Inferior parietal cortex (tissue), 1 donor: ENCODE data around the gene CD79B.
"Not testable (repeated sequence)": the region's sequence is repeated elsewhere in the genome, so short reads cannot be mapped to it uniquely, and the experiment has no call there.

Experiments used
- DNase-seq: peaks from one replicate; pipeline ENCODE4 v3.0.0-alpha.2; 2016; ENCODE audit errors: extremely low spot score

The CD79B gene

DNA sequence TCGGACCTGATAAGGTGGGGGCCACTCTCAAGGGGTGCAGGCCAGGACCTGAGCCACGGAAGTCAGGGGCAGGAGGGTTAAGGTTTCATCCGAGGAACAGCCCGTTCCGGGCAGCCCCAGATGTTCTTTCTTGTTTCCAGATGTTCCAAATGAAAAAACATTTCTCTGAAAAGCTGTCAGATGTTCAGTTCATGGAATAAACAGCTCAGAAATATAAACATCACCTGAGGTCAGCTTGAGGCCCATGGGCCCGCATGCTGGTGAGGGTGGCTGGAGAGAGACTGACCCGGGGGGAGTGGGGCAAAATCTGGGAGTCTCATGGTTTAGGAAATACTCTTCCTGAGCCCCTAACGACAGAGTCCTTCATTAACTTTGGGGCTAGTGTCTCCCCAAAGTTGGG is 1.5 kb upstream of the CD79B start:
- no peak for DNase-seq

- no peak for DNase-seq
Measured at GRCh38 chr17:63932721-63933120, 590 bp upstream of the CD79B start.

- DNase-seq: no peak
Measured at GRCh38 chr17:63930951-63931575, 1.1 kb downstream of the CD79B start.

DNA sequence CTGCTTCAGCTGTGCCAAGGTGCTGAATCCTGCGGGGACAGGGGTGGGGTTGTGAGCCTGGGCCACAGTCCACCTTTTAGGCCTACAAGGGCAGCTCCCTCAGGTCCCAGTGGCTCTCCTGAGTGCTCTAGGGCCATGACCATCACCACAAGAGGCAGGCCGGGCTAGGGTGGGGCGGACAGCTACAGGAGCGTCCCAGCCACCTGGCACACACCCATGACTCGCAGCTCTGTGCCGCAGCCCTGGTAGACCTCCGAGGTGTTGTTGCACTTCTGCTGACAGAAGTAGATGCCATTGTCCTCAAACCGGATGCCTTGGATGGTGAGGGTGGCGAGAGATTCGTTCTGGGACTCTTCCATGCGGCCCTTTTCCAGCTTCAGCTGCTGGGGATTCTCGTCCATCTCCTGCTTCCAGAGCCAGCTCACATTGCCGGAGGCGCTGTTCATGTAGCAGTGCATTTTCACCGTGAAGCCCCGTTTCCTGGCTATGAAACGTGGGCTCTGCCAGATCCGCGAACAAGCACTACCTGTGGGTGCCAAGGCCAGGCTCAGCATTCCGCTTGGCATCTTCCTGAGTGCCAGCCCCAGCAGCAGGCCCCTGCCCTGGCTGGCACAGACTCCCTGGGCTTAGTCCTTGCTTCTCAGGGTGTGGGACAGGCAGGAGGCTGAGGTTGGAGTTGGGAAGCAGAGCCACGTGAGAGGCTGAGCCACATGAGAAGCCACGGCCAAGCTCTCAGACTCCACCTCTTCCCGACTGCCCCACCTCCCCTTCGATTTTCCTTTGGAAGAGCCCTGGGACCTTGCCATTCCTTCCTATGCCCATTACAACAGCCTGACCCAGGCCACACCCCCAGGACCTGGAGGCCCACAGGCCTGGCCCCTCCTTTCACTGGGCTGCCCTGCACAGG is 2.0 kb downstream of the CD79B start:
- DNase-seq: no peak

GRCh38 chr17:63928966-63929695 is 3.0 kb downstream of the CD79B start:
- DNase-seq: no peak

DNA sequence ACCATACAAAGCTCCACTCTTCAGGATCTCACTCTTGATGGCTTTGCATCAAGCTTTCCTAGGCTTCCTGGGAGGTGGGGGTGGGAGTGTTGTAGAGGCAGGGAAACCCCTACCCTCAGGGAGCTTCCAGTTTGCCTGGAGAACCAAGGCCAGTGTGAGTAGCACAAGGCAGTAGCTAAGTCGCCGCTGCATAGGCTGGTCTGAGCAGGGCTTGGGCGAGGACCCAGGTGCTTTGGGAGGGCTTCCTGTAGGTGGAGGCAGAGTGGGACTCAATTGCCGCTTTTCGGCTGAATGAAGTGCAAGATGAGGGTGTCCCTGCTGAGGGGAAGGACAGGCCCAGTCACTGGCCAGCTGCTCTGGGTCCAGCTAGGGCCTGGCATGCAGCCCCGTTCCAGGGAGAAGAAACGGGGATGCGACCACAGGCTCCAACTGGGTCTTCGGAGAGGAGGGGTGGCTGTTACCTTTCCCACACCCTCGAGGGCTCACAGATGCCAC is 3.9 kb downstream of the CD79B start:
- DNase-seq: no peak

DNA sequence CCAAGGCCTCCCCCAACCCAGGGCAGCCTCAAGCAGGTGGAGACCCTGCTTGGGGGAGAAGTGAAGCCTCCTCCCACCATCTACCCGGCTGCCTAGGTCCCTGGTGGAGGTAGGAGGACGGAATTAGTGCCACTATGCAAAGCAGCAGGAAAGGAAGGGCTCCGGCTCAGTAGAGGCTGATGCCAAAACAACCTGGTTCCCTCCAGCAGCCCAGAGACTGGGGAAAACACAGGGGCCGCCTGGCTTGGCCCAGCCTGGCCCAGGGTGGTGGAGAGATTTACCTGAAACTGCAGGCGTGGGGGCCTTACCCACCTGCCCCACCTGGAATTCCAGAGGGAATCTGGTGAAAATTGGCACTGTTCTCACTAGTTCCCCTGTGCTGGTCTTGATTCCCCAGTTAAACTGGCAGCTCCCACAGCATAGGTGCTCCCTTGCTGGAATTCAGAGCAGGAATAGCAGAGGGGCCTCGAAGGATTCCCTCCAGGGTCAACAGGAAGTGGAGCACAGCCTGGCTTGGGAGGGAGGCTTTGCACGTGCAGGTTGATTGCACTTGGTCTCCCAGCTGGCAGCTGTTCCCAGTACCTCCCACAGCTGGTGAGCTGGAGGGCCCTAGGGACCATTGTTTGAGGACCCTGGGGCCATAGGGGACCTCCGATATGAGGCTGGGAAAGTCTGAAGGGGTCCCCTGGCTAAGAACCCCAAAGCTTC is 4.5 kb downstream of the CD79B start:
- DNase-seq: no peak

GRCh38 chr17:63926164-63926563 is 6.0 kb downstream of the CD79B start:
- DNase-seq: no peak

- no peak for DNase-seq
Measured at GRCh38 chr17:63925615-63926014, 6.5 kb downstream of the CD79B start.

GRCh38 chr17:63922402-63922801 is 9.7 kb downstream of the CD79B start:
- not testable (repeated sequence) for DNase-seq

DNA sequence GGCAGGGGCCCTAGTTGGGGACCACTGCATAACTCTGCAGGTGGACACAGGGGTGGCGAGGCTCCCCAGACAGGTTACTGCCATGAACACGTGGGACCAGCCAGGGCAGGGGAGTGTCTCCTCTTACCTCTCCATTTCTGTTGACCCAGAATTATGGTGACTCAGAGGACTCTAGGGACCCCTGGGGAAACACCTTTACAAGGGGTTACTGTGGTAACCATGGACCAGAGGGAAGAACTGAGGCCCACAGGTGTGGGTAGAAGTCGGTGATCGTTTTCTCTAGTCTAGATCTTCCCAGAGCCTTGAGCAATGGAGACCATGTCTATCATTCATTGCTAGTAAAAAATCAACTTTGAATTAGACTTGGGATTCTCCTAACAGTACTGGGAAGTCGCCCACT is 11.4 kb downstream of the CD79B start:
- not testable (repeated sequence) for DNase-seq

DNA sequence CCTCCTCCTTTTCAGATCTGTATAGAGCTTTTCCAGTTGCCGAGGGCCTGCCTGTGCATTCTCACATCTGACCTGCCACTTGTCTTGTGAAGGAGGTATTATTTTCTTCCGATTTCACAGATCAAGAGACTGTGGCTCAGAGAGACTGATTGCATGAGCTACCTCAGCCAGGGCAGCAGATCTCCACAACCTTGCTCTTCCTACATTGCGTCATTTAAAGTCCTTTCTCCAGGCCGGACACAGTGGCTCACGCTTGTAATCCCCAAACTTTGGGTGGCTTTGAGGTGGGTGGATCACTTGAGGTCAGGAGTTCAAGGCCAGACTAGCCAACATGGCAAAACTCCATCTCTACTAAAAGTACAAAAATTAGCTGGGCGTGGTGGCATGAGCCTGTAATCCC is 12.1 kb downstream of the CD79B start:
- DNase-seq: not testable (repeated sequence)

GRCh38 chr17:63919311-63919723 is 12.8 kb downstream of the CD79B start:
- DNase-seq: peak; percentile 57

GRCh38 chr17:63918789-63919305 is 13.3 kb downstream of the CD79B start, which contains the start of gene GH1:
GH1 (minus strand) TSS chr17:63918839; CDS start chr17:63918776, 63 bp downstream.
- not testable (repeated sequence) for DNase-seq

- no peak for DNase-seq
Measured at GRCh38 chr17:63918305-63918704, 13.8 kb downstream of the CD79B start.

- DNase-seq: no peak
Measured at GRCh38 chr17:63917646-63918045, 14.5 kb downstream of the CD79B start.

DNA sequence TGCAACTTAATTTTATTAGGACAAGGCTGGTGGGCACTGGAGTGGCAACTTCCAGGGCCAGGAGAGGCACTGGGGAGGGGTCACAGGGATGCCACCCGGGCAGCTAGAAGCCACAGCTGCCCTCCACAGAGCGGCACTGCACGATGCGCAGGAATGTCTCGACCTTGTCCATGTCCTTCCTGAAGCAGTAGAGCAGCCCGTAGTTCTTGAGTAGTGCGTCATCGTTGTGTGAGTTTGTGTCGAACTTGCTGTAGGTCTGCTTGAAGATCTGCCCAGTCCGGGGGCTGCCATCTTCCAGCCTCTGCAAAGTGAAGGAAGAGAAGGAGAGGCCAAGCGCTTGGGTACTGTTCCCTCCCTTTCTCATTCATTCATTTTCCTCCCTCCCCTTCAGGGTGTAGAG is 14.9 kb downstream of the CD79B start:
- DNase-seq: not testable (repeated sequence)

DNA sequence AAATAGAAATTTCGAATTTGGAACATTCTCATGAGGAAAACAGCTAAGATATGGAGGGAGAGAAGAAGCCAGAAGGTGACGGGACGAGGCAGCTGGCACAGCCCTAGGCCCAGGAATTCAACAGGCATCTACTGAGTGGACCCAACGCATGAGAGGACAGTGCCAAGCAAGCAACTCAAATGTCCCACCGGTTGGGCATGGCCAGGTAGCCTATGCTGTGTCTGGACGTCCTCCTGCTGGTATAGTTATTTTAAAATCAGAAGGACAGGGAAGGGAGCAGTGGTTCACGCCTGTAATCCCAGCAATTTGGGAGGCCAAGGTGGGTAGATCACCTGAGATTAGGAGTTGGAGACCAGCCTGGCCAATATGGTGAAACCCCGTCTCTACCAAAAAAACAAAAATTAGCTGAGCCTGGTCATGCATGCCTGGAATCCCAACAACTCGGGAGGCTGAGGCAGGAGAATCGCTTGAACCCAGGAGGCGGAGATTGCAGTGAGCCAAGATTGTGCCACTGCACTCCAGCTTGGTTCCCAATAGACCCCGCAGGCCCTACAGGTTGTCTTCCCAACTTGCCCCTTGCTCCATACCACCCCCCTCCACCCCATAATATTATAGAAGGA is 15.5 kb downstream of the CD79B start:
- DNase-seq: no peak

- DNase-seq: not testable (repeated sequence)
Measured at GRCh38 chr17:63915753-63916152, 16.4 kb downstream of the CD79B start.

DNA sequence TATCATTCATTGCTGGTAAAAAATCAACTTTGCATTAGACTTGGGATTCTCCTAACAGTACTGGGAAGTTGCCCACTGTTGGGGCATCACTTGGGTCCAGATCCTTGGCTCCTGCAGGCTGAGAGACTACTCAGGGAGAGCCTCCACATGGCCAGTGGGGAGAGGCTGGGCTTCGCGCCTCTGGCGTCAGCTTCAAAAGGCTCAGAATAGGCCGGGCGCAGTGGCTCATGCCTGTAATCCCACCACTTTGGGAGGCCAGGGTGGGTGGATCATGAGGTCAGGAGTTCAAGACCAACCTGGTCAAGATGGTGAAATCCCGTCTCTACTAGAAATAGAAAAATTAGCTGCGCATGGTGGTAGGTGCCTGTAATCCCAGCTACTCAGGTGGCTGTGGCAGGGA is 17.7 kb downstream of the CD79B start:
- DNase-seq: no peak

DNA sequence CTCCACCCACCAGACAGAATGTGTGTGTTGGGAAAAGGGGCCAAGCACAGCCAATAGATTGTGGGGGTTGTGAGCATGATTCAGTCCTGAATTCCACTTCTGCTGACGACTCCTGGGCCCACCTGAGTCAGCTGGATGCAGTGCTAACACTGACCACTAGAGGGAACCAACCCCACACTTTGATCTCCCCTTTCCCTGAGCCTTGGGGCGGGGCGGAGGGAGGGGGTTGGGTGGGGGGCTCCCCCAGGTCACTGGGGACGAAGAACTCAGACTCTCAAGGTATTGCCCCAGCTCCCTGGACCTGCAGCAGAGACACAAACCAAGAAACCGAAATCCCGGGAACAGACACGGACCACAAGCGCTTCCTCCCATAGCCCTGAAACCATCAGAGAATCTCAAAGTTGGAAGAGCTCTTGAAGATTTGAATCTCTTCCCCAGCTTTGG is 20.5 kb downstream of the CD79B start:
- DNase-seq: peak; percentile 17
